GM21526 (cell line): ENCODE data around the gene CEMP1.

Source experiments
- ATAC-seq: cut with Tn5 transposase; IDR thresholded peaks from one replicate; pipeline ENCODE4 v1.9.1; 2021; ENCODE audit warnings: moderate library complexity; ENCODE audit not compliant: unreplicated experiment, low FRiP score

The CEMP1 gene

DNA sequence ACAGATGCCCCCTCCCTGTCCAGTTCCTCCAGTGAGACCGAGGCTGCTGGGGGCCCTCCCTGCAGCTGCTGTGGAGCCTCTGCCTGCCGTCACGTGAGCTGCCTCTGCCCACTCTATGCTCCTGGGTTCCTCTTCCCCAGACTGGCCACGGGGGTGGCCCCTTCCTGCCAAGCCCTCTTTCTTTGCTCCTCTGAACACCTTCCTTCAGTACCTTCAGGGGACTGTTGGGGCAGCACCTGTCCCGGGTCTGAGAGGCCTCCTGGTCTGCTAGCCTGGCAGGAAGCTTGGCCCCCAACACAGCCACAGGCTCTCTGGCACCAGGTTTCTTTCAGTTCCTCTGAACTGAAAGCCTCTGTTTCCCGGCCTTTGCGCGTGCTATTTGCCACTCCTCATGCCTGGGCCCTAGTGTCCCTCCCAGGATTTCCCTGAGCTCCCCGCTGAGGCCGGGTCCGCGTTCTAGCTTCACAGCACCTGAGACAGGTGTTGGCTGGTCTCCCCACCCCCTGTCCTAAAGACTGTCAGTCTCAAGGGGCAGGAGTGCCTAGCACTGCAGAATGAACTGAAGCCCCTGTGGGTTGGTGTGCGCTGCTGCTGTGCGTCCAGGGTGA, 24.1 kb downstream of the CEMP1 start:
- ATAC-seq = no peak

DNA sequence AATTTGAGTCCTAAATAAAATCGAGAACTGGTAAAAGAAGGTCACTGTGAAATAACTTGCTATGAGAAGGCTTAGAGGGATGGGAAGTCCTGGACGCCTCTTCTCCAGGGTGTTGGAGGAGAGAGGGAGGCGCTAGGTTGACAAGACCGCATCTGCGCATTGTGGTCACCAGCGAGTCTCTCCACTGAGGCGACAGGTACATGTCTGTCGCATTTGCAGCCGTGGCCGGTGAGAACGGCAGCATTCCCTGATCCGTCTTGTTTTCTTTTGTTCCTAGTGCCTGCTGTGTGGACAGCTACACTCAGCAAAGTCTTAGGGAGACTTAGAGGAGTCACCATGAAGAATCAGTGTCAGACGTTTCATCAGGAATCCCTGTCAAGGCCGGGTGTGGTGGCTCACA, 25.5 kb downstream of the CEMP1 start:
- no peak for ATAC-seq

- ATAC-seq = no peak
Measured at GRCh38 chr16:2501946-2502895, 29.0 kb downstream of the CEMP1 start.

DNA sequence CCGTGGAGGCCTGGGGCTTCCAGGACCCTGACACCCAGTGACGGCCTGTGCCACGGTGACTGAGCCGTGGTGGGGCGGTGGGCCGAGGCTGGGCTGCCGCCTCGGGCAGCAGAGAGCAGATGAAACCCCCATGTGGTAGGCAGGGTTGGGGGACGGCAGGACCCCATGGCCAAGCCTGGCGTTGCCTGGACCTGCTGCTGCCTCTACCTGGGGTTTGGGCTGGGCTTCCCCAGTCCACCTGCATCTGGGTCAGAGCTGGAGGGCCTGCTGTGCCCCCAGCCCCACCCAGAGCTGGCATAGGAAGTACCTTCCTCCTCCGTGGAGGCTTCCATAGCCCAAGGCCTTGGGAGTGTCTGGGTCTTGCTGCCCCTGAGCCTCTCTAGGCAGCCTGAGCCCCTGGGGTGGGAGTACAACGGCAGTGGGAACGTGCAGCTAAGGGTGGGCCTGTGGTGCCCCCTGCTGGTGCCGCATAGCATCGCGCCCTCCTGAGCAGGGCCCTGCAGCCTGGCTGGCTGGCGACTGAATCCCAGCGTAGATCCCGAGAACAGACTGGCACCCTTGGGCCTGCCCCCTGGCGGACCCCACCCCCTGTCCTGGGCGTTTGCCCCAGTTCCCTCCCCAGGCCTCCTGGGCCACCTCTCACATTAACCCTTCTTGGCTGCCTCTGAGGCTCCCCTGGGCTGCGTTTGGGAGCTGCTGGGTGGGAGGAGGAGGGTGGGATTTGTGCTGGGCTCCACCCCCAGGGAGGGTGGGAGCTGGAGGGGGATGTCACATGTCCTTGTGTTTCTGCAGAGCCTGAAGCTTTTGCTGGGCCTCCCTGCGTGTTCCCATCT, 30.1 kb downstream of the CEMP1 start:
- no peak for ATAC-seq

GRCh38 chr16:2500430-2500917, 30.7 kb downstream of the CEMP1 start:
- ATAC-seq = no peak

DNA sequence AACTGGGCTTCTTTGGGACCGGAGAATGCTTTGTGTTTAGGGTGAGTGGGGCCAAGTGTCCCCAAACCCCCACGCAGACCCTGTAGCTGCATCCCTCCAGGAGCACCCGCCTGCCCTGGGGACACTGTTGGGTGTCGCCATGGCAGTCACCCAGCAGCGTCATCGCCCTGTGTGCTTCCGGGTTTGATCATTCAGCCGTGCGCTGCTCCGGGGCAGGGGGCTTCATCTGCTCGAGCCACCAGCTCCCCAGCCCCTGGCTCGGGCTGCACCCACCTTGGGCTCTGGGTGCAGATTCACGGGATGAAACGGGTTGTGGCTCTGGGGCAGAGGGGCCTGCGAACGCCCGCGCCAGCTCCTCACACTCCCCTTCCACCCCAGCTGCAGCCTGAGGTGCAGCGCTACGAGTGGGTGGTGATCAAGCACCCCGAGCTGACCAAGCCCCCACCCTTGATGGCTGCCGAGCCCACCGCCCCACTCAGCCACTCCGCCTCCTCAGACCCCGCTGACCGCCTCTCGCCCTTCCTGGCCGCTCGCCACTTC, 31.2 kb downstream of the CEMP1 start:
- ATAC-seq = no peak

GRCh38 chr16:2499454-2499853, 31.8 kb downstream of the CEMP1 start:
- no peak for ATAC-seq

DNA sequence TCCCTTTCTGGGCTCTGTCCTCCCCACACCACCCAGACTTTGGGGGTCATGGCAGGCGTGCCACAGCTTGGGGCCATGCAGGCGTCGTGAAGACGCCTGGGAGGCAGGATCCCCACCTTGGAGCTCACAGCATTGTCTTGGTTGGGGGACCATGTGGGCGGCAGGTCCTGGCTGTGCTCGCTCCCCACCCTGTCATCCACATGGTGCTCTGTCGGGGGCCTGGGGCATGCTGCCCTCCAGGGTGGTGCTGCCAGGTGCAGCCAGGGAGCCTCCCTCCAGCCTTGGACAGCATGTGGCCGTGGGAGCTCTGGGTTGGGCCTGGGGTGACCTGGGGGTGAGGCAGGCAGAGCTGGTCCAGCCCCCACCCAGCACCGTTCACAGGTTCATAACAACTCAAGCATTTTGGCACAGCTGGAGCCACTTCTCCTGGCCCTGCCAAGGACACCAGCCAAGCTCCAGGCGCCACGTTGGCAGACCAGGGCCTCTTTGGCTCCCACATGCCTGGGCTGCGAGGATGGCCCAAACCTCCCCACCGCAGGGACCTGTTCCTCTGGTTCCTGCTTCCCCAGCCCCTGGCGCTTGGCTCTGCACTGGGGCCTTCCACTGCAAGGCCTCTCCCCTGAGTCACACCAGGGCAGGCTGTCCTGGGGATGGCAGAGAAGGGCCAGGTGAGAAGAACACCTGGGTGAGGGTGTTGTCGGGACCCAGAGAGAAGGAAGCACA, 32.5 kb downstream of the CEMP1 start:
- ATAC-seq = no peak

- no peak for ATAC-seq
Measured at GRCh38 chr16:2497695-2498484, 33.3 kb downstream of the CEMP1 start.

GRCh38 chr16:2497116-2497630, 34.0 kb downstream of the CEMP1 start:
- ATAC-seq = no peak

GRCh38 chr16:2496223-2497115, 34.7 kb downstream of the CEMP1 start:
- no peak for ATAC-seq

DNA sequence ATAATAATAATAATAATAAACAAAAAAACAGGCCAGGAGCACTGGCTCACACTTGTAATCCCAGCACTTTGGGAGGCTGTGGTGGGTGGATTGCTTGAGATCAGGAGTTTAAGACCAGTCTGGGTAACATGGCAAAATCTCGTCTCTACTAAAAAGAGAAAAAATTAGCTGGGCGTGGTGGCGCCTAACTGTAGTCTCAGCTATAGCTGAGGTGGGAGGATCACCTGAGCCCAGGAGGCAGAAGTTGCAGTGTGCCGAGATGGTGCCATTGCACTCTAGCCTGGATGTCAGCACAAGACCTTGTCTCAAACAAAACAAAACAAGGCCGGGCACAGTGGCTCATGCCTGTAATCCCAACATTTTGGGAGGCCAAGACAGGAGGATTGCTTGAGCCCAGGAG, 36.2 kb downstream of the CEMP1 start:
- ATAC-seq = no peak

GRCh38 chr16:2494616-2495015, 36.6 kb downstream of the CEMP1 start:
- ATAC-seq = no peak

DNA sequence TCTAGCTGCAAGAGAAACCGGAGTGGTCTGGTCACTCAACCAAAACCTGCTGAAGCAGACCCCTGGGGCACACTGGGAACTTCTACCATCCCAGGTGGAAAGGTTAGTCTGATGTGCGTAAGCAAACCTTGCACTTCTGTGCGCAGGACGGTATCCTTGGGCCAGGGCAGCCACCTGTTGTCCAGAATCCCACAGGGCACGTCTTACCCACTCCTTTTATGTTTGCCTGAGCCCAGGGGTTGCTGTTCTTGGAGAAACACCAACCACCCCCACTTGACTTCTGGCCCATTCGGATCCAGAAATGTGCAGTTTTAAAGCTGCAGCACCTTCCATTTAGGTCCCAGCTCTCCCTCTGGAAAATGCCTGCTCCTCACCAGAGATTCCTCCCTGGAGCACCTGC, 37.6 kb downstream of the CEMP1 start:
- ATAC-seq = no peak

DNA sequence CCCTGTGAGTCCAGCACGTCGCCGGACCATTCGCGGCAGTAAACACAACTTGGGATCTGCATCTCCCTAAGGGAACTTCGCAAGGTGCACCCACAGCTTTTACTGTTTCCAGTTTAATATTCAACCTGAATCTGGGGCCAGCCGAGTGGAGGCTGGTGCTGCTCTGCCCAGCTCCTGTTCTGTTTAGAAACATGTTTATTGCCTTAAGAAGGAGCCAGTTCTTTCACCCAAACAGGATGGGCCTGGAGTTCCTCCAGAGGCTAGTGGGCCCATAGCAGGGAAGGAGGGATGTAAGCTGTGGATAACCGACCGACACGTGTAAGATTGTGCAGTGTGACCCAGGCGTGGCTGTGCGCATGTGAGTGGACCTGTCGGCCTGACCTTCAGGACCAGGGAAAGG, 38.9 kb downstream of the CEMP1 start:
- no peak for ATAC-seq

- ATAC-seq = no peak
Measured at GRCh38 chr16:2490190-2491105, 40.8 kb downstream of the CEMP1 start.

DNA sequence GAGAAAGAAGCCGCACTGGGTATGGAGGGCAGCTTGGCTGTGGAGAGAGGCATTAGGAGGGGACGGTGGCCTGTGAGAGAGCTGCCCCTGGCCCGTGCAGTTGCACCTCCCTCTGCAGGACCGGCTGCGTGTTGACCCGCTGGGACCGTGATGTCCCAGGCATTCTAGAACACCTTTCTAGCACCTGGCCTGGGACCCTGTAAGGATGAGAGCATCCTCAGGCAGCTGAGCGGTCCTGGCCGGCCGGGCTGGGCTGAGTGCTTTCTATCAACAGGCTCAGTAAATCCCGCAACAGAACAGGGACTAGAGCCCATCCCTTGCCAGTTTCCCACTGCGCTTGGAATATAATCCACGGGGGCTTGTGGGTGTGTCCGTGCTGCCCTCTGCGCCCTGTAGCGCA, 41.6 kb downstream of the CEMP1 start:
- ATAC-seq = no peak
